GM23248 (cell line): ENCODE results near the gene CADPS2. TPM values are rescaled to one million over a fixed set of nuclear protein-coding genes. Genes with fewer than 3 reads are reported as not detected.
A peak's percentile ranks its signal among the peaks of the same experiment; 100 is the strongest.

ENCODE experiments used
- DNase-seq: peaks from one replicate; pipeline ENCODE4 v3.0.0-alpha.2; 2015
- H2AFZ ChIP-seq: fragments of 200-600 bp; sonication (generic); 2 replicates; pipeline ENCODE4 v1.6.1; 2016; ENCODE audit warnings: antibody characterized with exemption
- H3F3A ChIP-seq: fragments of 200-600 bp; sonication (generic); 2 replicates; pipeline ENCODE4 v1.6.1; 2016; ENCODE audit warnings: mild to moderate bottlenecking, antibody characterized with exemption, mixed run types; ENCODE audit not compliant: insufficient read depth
- H3K27ac ChIP-seq: fragments of 200-600 bp; sonication (generic); 2 replicates; pipeline ENCODE4 v1.5.1; 2016; ENCODE audit warnings: mild to moderate bottlenecking
- H3K27me3 ChIP-seq: fragments of 200-600 bp; sonication (generic); replicated peaks from 2 replicates; pipeline ENCODE4 v1.6.1; 2016; ENCODE audit warnings: mild to moderate bottlenecking; ENCODE audit not compliant: insufficient read depth
- H3K36me3 ChIP-seq: fragments of 200-600 bp; sonication (generic); 2 replicates; pipeline ENCODE4 v1.6.1; 2016; ENCODE audit warnings: low read depth, mild to moderate bottlenecking
- H3K4me1 ChIP-seq: fragments of 200-600 bp; sonication (generic); 2 replicates; pipeline ENCODE4 v1.6.1; 2016; ENCODE audit warnings: mild to moderate bottlenecking; ENCODE audit not compliant: insufficient read depth
- H3K4me2 ChIP-seq: fragments of 200-600 bp; sonication (generic); one replicate; pipeline ENCODE4 v1.6.1; 2016; ENCODE audit warnings: mild to moderate bottlenecking; ENCODE audit not compliant: unreplicated experiment
- H3K4me3 ChIP-seq: fragments of 200-600 bp; sonication (generic); 2 replicates; pipeline ENCODE4 v1.5.1; 2016; ENCODE audit warnings: mild to moderate bottlenecking
- H3K79me2 ChIP-seq: fragments of 200-600 bp; sonication (generic); 2 replicates; pipeline ENCODE4 v1.6.1; 2016; ENCODE audit warnings: mild to moderate bottlenecking; ENCODE audit not compliant: insufficient read depth
- H3K9ac ChIP-seq: fragments of 200-600 bp; sonication (generic); 2 replicates; pipeline ENCODE4 v1.6.1; 2016; ENCODE audit warnings: mild to moderate bottlenecking
- H3K9me2 ChIP-seq: fragments of 200-600 bp; sonication (generic); 2 replicates; pipeline ENCODE4 v1.6.1; 2016; ENCODE audit warnings: mixed run types, mild to moderate bottlenecking, moderate library complexity; ENCODE audit not compliant: insufficient read depth
- H3K9me3 ChIP-seq: fragments of 200-600 bp; sonication (generic); one replicate; pipeline ENCODE4 v1.6.1; 2017; ENCODE audit warnings: low read depth
- H4K20me1 ChIP-seq: fragments of 200-600 bp; sonication (generic); 2 replicates; pipeline ENCODE4 v1.6.0; 2016; ENCODE audit not compliant: insufficient read depth
- EZH2 ChIP-seq: fragments of 200-600 bp; sonication (generic); IDR thresholded peaks from 2 replicates; pipeline ENCODE4 v1.6.1; 2018; ENCODE audit warnings: antibody characterized with exemption, mild to moderate bottlenecking; ENCODE audit not compliant: insufficient read depth, poor library complexity, severe bottlenecking
- EZH2phosphoT487 ChIP-seq: fragments of 200-600 bp; sonication (generic); IDR thresholded peaks from 2 replicates; pipeline ENCODE4 v1.6.1; 2018; ENCODE audit warnings: antibody characterized with exemption, moderate library complexity, mild to moderate bottlenecking, low read depth; ENCODE audit not compliant: insufficient read depth
- WGBS, 2 experiments: methylation state at CpG; one replicate each; pipeline ENCODE4 v1.1.6; 2015 to 2017; ENCODE audit warnings: low lambda C conversion rate in 2 of 2, low coverage in 1 of 2; ENCODE audit errors: missing lambda C conversion rate in 2 of 2; 5-methylcytosine and 5-hydroxymethylcytosine counted together
- in situ Hi-C: fragments of 300-500 bp; cut with MboI; formaldehyde crosslinking; loops from 2 replicates; pipeline ENCODE4 v1.15.0; 2020
- polyA plus RNA-seq: library from polyadenylated mRNA; unstranded; fragments of >200 nt; fragmentation: Nextera tagmentation; extraction: Ambion mirVana; gene quantifications from 2 replicates; pipeline ENCODE4 v1.2.1, GENCODE V29; 2016
- total RNA-seq: library from RNA; depleted of rRNA; stranded (reverse); fragments of >200 nt; shearing (Covaris generic); gene quantifications from 2 replicates; pipeline ENCODE4 v1.2.3, GENCODE V29; 2014

CADPS2 gene
- total and polyA plus RNA-seq, 2 experiments from 2014 or later: 0.06 to 0.43 TPM

DNA sequence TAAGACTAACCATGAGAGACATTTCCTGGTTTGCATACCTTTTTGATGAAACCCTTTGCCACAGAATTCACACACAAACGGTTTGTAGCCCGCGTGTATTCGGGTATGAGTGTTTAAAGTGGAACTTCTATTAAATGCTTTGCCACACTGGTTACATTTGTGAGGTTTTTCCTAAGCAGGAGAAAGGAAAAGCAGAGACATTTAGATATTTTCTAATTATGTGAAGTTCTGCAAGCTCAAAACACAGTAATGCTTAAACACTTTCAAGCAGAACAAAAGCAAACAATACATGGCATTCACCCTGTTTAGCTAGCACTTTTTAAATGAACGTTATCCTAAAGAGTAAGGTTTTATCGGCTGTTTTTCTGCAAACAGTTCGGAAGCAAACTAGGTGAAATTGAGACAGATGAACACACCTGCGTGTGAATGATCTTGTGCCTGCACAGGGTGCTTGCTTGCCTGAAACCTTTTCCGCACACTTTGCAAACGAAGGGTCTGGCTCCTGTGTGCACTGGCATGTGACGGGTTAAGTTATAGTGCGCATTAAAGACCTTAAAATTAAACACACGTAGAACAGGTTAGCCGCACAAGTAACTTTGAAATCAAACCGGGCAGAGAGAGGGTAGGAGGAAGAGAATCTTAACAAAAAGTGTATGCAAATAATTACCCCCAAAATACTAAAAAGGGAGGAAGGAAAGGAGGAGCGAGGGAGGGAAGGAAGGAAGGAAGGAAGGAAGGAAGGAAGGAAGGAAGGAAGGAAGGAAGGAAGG lies 583.3 kb downstream of the CADPS2 start:
- TF ChIP-seq EZH2 (peak; percentile 89), EZH2phosphoT487 (no peak)
- in situ Hi-C loops: no loop called here
- Histone ChIP-seq H3K4me3 (no peak overlapping the region), H3K9me2 (no peaks in the 10 kb centered on the region), H3K9me3 (no peaks in the 10 kb centered on the region), H3F3A (no peaks in the 10 kb centered on the region), H2AFZ (no peak overlapping the region), H3K4me1 (no peaks in the 10 kb centered on the region), H3K9ac (no peak overlapping the region), H3K27ac (no peak overlapping the region), H3K4me2 (no peak overlapping the region), H3K36me3 (no peaks in the 10 kb centered on the region), H3K27me3 (peaks cover 95% of the 10 kb centered on the region), H4K20me1 (no peaks in the 10 kb centered on the region), H3K79me2 (no peaks in the 10 kb centered on the region)
- 7 to 8% methylated on average over 16 of the region's 16 CpGs for WGBS, 2 experiments
- DNase-seq: no peak

- H4K20me1 ChIP-seq: no peaks in the 10 kb centered on the region
- TF ChIP-seq EZH2phosphoT487 (no peak), EZH2 (no peak)
- H2AFZ ChIP-seq: no peak overlapping the region
- H3K4me1 ChIP-seq: no peaks in the 10 kb centered on the region
- no peaks in the 10 kb centered on the region for H3K79me2 ChIP-seq
- H3K9me3 ChIP-seq: no peaks in the 10 kb centered on the region
- in situ Hi-C loops: no loop called here
- no peak overlapping the region for H3K27ac ChIP-seq
- no peak overlapping the region for H3K4me3 ChIP-seq
- DNase-seq: peak; percentile 22
- peaks cover 94% of the 10 kb centered on the region for H3K27me3 ChIP-seq
- H3K9ac ChIP-seq: no peak overlapping the region
- no peaks in the 10 kb centered on the region for H3K9me2 ChIP-seq
- no peaks in the 10 kb centered on the region for H3F3A ChIP-seq
- 7 to 8% methylated on average over 32 to 33 of the region's 35 CpGs for WGBS, 2 experiments
- H3K36me3 ChIP-seq: no peaks in the 10 kb centered on the region
- H3K4me2 ChIP-seq: no peak overlapping the region
Measured at GRCh38 chr7:122301858-122302760, 584.2 kb downstream of the CADPS2 start.

- in situ Hi-C loops: no loop called here
- Histone ChIP-seq H3K4me1 (no peaks in the 10 kb centered on the region), H3K36me3 (no peaks in the 10 kb centered on the region), H3K79me2 (no peaks in the 10 kb centered on the region), H2AFZ (no peak overlapping the region), H3K27me3 (peaks cover 85% of the 10 kb centered on the region), H3K4me2 (no peak overlapping the region), H3K27ac (no peak overlapping the region), H3K9me3 (no peaks in the 10 kb centered on the region), H4K20me1 (no peaks in the 10 kb centered on the region), H3K4me3 (no peak overlapping the region), H3F3A (no peaks in the 10 kb centered on the region), H3K9ac (no peak overlapping the region), H3K9me2 (no peaks in the 10 kb centered on the region)
- TF ChIP-seq EZH2phosphoT487: 0 out of 2 replicates have a peak, but pooled peaks have one; percentile 24
- TF ChIP-seq EZH2: no peak
- 14 to 17% methylated on average over 11 of the region's 11 CpGs for WGBS, 2 experiments
- DNase-seq: no peak
Measured at GRCh38 chr7:122300956-122301833, 585.1 kb downstream of the CADPS2 start.
